ENCODE measurements around the gene OTOP1.

Gene OTOP1

GRCh38 chr4:4270529-4270928, 43.8 kb upstream of the OTOP1 start:
- H2AFZ ChIP-seq (ENCODE audit: low read depth, low read length, severe bottlenecking), result no peak overlapping the region
- no peak for TF ChIP-seq CTCF (IDR thresholded peaks at IDR 0.05; ENCODE audit: insufficient read depth, low read length, poor library complexity, severe bottlenecking)
- TF ChIP-seq EZH2phosphoT487 (conservative IDR thresholded peaks at IDR 0.05; ENCODE audit: low read length), result no peak
- no peaks in the 10 kb centered on the region for H3K27me3 ChIP-seq (ENCODE audit: low read length)
- H3K79me2 ChIP-seq (ENCODE audit: insufficient read depth, low read length), result no peaks in the 10 kb centered on the region
- H4K20me1 ChIP-seq (ENCODE audit: low read depth, low read length), result no peaks in the 10 kb centered on the region
- no peak overlapping the region for H3K4me3 ChIP-seq (ENCODE audit: insufficient read depth, low read length, poor library complexity, severe bottlenecking)
- no peak overlapping the region for H3K9ac ChIP-seq (ENCODE audit: low read length)
- peaks cover 40% of the 10 kb centered on the region for H3K36me3 ChIP-seq (ENCODE audit: low read length)
- peaks cover 9% of the 10 kb centered on the region; the same call in 1 of the 2 replicates for H3F3A ChIP-seq (ENCODE audit: insufficient read depth)
- H3K4me2 ChIP-seq (ENCODE audit: low read depth, low read length, poor library complexity, severe bottlenecking), result no peak overlapping the region
- no peak overlapping the region for H3K27ac ChIP-seq (ENCODE audit: low read depth, low read length)
- no peaks in the 10 kb centered on the region for H3K9me3 ChIP-seq (ENCODE audit: insufficient read depth, low read length)
- no peaks in the 10 kb centered on the region for H3K9me2 ChIP-seq (replicated peaks; ENCODE audit: insufficient read depth, low read length)

- no peaks in the 10 kb centered on the region for H3K9me2 ChIP-seq (replicated peaks; ENCODE audit: insufficient read depth, low read length)
- no peaks in the 10 kb centered on the region for H3K9me3 ChIP-seq (ENCODE audit: insufficient read depth, low read length)
- H3K36me3 ChIP-seq (ENCODE audit: low read length), result peaks cover 35% of the 10 kb centered on the region
- H4K20me1 ChIP-seq (ENCODE audit: low read depth, low read length), result no peaks in the 10 kb centered on the region
- no peak overlapping the region for H2AFZ ChIP-seq (ENCODE audit: low read depth, low read length, severe bottlenecking)
- no peaks in the 10 kb centered on the region for H3K79me2 ChIP-seq (ENCODE audit: insufficient read depth, low read length)
- TF ChIP-seq EZH2phosphoT487 (conservative IDR thresholded peaks at IDR 0.05; ENCODE audit: low read length) (no peak), CTCF (IDR thresholded peaks at IDR 0.05; ENCODE audit: insufficient read depth, low read length, poor library complexity, severe bottlenecking) (no peak)
- H3F3A ChIP-seq (ENCODE audit: insufficient read depth), result peaks cover 9% of the 10 kb centered on the region; the same call in 1 of the 2 replicates
- no peak overlapping the region for H3K4me2 ChIP-seq (ENCODE audit: low read depth, low read length, poor library complexity, severe bottlenecking)
- no peaks in the 10 kb centered on the region for H3K27me3 ChIP-seq (ENCODE audit: low read length)
- H3K9ac ChIP-seq (ENCODE audit: low read length), result no peak overlapping the region
- no peak overlapping the region for H3K4me3 ChIP-seq (ENCODE audit: insufficient read depth, low read length, poor library complexity, severe bottlenecking)
- H3K27ac ChIP-seq (ENCODE audit: low read depth, low read length), result no peak overlapping the region
These were observed 43.1 kb upstream of the OTOP1 start for GRCh38 chr4:4269856-4270255.

GRCh38 chr4:4269331-4269731, 42.6 kb upstream of the OTOP1 start:
- TF ChIP-seq CTCF (IDR thresholded peaks at IDR 0.05; ENCODE audit: insufficient read depth, low read length, poor library complexity, severe bottlenecking) (no peak), EZH2phosphoT487 (conservative IDR thresholded peaks at IDR 0.05; ENCODE audit: low read length) (no peak)
- Histone ChIP-seq H3K9me3 (ENCODE audit: insufficient read depth, low read length) (no peaks in the 10 kb centered on the region), H3K36me3 (ENCODE audit: low read length) (peaks cover 34% of the 10 kb centered on the region), H3K79me2 (ENCODE audit: insufficient read depth, low read length) (no peaks in the 10 kb centered on the region), H3K9ac (ENCODE audit: low read length) (no peak overlapping the region), H3K9me2 (replicated peaks; ENCODE audit: insufficient read depth, low read length) (no peaks in the 10 kb centered on the region), H4K20me1 (ENCODE audit: low read depth, low read length) (no peaks in the 10 kb centered on the region), H3K4me2 (ENCODE audit: low read depth, low read length, poor library complexity, severe bottlenecking) (no peak overlapping the region), H3F3A (ENCODE audit: insufficient read depth) (peaks cover 9% of the 10 kb centered on the region; the same call in 1 of the 2 replicates), H2AFZ (ENCODE audit: low read depth, low read length, severe bottlenecking) (no peak overlapping the region), H3K27me3 (ENCODE audit: low read length) (no peaks in the 10 kb centered on the region), H3K27ac (ENCODE audit: low read depth, low read length) (no peak overlapping the region), H3K4me3 (ENCODE audit: insufficient read depth, low read length, poor library complexity, severe bottlenecking) (no peak overlapping the region)

Data from SU-DHL-6 (cell line).